ENCODE data around the gene WDR81.
"Not testable (repeated sequence)": the region's sequence is repeated elsewhere in the genome, so short reads cannot be mapped to it uniquely, and the experiment has no call there.

WDR81 gene

GRCh38 chr17:1755827-1756262 is 31.3 kb downstream of the WDR81 start:
- no peak for DNase-seq

DNA sequence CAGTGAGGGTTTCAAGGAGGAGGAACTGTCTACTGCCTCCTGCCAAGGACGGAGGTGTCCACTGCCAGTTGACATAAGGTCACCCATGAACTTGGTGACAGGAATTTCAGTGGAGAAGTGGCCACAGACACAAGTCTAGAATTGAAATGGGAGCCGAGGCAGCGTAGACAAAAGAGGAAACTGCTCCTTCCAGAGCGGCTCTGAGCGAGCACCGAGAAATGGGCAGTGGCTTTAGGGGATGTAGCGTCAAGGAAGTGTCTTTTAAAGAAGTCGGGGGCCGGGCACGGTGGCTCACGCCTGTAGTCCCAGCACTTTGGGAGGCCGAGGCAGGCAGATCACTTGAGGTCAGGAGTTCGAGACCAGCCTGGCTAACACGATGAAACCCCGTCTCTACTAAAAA is 34.3 kb downstream of the WDR81 start:
- DNase-seq: no peak

DNA sequence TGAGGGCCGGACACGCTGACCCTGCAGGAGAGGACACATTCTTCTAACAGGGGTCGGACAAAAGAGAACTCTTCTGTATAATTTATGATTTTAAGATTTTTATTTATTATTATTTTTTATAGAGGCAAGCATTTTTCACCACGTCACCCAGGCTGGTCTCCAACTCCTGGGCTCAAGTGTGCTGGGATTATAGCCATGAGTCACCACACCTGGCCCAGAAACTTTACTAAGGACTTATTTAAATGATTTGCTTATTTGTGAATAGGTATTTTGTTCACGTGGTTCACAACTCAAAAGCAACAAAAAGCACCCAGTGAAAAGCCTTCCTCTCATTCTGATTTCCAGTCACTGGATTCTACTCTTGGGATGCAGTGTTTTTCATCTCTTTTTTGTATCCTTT is 35.0 kb downstream of the WDR81 start:
- DNase-seq: no peak

GRCh38 chr17:1762233-1762900 is 37.9 kb downstream of the WDR81 start:
- DNase-seq: peak; percentile 19

DNA sequence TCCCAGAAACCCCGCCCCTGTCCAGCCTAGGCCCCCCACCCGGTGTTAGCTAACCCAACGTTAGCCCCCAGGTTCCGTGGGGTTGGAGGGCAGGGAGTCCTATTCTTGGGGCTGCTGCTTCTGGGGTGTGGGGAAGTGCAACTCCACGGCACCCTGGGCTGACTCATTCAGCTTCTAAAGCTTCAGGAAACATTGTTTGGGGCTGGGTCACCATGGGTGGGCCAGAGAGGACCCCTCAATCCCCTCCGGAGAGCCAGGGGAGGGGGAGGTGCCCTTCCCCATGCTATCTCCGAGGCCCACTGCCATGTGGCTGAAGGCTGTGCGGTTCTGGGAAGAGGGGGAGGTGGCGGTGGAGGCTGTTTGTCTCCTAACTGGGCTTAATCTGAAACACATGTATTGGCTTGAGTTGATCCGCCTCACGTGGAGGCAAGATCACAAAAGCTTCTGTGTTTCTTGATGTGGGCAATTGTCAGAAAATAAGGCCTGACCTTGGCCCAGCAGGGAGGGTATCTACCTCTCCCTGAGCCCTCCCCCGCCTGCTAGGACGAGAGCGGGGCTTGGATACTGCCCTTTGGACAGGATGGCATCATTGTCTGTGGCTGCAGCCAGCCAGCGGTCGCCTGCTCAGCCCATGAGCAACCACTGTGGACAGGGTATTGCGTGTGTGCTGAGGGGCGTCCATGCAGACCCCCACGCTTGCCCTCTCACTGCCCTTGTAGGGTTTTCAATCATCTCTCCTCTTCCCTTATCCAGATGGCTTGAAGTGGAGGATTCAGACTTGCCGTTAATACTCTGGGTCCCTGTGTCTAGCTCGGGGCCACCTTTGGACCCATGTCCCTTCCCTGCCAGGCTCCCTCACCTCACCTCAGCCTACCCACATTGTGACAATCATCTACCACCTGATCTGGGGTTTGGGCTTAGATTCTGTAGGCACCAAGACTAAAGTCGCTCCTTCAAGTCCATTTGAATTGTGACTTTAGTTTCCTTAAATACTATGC is 38.7 kb downstream of the WDR81 start:
- peak; percentile 47 for DNase-seq

DNA sequence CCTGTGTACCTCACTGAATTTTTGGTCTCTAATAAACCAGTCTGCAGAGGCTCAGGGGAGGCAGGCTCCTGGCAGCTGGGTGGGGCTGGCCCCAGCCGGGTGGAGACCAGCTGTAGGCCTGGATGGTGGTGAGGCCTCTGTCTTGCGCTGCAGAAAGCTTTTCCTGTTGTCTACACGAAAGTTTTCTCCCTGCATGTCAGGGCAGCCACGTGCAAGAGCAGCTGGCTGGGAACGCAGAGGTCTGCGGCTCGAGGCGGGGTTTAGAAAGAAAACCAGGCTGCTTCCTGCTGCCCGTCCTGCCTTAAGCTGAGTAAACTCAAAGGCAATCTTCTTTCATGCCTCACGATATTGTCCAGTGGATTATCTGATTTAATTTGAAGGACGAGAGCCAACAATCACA is 39.8 kb downstream of the WDR81 start:
- DNase-seq: peak; percentile 66

- not testable (repeated sequence) for DNase-seq
Observed at GRCh38 chr17:1764705-1765104, 40.2 kb downstream of the WDR81 start.

GRCh38 chr17:1765576-1765975 is 41.1 kb downstream of the WDR81 start:
- no peak for DNase-seq

DNA sequence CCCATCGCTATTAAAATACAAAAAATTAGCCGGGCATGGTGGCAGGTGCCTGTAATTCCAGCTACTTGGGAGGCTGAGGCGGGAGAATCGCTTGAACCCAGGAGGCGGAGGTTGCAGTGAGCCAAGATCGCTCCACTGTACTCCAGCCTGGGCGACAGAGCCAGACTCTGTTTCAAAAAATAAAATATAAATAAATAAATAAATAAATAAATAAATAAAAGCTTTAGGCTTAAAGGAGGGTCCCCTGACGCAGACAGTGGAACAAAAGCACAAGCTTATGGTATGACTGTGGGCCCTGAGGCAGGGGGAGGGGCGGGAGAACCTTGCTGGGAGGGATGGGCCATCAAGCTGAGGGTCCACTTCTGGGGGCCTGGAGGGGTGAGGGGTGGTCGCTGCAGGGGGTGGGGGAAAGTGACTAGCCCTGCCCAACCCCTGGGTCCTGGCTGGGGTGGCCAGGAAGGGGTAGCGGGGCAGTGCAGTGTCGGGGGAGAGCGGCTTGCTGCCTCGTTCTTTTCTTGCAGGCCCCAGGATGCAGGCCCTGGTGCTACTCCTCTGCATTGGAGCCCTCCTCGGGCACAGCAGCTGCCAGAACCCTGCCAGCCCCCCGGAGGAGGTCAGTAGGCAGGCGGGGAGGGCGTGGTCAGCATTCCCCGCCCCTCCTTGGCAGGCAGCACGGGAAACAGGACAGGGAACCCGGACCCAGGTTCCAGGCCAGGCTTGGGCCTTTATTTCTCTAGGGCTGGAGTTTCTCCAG is 42.1 kb downstream of the WDR81 start:
- no peak for DNase-seq

GRCh38 chr17:1767358-1767757 is 42.9 kb downstream of the WDR81 start:
- no peak for DNase-seq

DNA sequence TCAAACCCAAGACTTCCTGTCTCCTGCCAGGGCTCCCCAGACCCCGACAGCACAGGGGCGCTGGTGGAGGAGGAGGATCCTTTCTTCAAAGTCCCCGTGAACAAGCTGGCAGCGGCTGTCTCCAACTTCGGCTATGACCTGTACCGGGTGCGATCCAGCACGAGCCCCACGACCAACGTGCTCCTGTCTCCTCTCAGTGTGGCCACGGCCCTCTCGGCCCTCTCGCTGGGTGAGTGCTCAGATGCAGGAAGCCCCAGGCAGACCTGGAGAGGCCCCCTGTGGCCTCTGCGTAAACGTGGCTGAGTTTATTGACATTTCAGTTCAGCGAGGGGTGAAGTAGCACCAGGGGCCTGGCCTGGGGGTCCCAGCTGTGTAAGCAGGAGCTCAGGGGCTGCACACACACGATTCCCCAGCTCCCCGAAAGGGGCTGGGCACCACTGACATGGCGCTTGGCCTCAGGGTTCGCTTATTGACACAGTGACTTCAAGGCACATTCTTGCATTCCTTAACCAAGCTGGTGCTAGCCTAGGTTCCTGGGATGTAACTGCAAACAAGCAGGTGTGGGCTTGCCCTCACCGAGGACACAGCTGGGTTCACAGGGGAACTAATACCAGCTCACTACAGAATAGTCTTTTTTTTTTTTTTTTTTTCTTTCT is 45.4 kb downstream of the WDR81 start:
- DNase-seq: no peak

DNA sequence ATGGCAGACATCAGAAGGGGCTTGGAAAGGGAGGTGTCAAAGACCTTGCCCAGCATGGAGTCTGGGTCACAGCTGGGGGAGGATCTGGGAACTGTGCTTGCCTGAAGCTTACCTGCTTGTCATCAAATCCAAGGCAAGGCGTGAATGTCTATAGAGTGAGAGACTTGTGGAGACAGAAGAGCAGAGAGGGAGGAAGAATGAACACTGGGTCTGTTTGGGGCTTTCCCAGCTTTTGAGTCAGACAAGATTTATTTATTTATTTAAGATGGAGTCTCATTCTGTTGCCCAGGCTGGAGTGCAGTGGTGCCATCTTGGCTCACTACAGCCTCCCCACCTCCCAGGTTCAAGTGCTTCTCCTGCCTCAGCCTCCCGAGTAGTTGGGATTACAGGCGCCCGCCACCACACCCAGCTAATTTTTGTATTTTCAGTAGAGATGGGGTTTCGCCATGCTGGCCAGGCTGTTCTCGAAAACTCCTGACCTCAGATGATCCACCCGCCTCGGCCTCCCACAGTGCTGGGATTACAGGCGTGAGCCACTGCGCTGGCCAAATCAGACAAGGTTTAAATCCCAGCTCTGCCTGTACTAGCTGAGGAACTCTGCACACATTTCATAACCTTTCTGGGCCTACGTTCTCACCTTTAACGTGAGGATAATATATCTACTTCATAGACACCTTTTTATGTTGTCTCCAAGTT is 48.6 kb downstream of the WDR81 start:
- not testable (repeated sequence) for DNase-seq

GRCh38 chr17:1773696-1774181 is 49.2 kb downstream of the WDR81 start:
- no peak for DNase-seq

- DNase-seq: no peak
Observed at GRCh38 chr17:1774390-1775176, 50.1 kb downstream of the WDR81 start.

DNA sequence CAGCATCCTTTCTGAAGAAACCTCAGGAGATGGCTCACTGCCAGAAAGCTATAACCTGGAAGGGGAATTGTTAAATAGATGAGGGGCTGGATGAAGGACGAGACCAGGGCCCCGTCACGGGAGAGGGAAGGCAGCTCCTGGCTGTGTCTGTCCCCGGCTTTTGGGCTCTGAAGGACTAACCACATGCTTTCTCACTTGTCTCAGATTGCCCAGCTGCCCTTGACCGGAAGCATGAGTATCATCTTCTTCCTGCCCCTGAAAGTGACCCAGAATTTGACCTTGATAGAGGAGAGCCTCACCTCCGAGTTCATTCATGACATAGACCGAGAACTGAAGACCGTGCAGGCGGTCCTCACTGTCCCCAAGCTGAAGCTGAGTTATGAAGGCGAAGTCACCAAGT is 51.8 kb downstream of the WDR81 start:
- no peak for DNase-seq

- DNase-seq: no peak
Observed at GRCh38 chr17:1776857-1777256, 52.4 kb downstream of the WDR81 start.

DNA sequence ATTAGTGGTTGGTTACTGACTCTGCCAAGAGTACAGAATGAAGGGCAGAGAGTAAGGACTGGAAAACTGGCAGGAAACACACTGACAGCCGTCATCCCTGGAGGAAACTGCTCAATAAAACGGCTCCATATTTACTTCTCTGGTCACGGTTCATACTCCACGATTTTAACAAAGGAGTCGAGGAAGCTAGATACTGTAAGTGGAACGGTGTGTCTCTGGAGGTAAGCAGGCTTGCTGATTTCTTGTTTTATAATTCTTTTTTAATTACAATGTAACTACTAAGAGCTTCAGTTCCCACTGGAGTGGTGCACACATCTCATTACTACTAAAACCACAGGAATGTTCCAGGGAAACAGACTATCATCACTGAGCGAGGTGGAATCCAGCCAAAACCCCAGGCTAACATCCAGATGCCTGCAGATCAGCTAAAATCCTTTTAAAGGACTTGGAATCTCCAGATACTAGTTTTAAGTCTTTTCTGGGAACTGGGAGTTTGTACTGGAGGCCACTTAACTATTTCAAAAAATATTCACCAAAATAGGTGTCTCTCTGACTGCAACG is 55.1 kb downstream of the WDR81 start:
- peak; percentile 93 for DNase-seq

DNA sequence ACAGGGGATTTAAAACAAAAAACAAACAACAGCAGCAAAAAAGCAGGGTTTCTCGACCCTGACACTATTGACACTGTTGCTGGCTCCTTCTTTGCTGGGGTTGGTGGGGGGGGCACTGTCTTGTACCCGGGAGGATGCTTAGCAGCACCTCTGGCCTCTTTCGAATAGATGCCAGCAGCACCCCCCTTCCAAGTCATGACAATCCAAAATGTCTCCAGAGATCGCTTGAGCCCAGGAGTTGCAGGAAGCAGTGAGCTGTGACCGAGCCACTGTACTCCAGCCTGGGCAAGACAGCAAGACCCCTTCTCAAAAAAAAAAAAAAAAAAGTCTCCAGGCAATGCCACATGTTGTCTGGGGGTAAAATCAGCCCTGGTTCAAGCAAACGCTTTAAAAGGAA is 57.7 kb downstream of the WDR81 start:
- no peak for DNase-seq

DNA sequence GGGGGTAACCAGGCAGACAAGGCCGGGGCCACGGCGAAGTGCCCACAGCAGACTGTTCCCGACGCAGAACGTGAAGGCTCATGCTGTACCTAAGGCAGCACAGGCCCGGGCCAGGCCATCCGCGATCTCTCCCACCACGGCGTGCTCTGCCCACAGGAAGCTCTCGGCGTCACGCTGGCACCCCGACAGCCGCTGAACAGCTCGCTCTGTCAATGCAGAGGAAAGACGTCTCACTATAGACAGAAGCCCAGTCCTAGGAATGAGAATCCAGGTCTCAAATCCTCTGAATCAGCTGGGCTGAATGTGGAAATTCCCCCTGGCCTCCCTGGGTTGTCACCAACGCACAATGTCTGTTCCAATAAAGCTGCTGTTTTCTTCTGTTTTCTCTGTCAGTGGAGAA is 58.8 kb downstream of the WDR81 start:
- no peak for DNase-seq

GRCh38 chr17:1783834-1784611 is 59.5 kb downstream of the WDR81 start:
- peak; percentile 68 for DNase-seq
